Keratinocyte (primary cell): ENCODE results near the gene ARHGEF38. TPM values are rescaled to one million over a fixed set of nuclear protein-coding genes. Genes with fewer than 3 reads are reported as not detected.

ENCODE experiments used
- DNase-seq: peaks from one replicate; pipeline ENCODE4 v3.0.0-alpha.2; 2011; ENCODE audit warnings: low read depth, missing footprints, low spot score
- FAIRE-seq: peaks from 2 replicates; lab custom pipeline; 2011; peaks lifted over from hg19 to GRCh38; lab: Jason Lieb, UNC
- H2AFZ ChIP-seq: 2 replicates; pipeline ENCODE4 v1.6.0; 2012; ENCODE audit warnings: low read length, control low read depth, inconsistent platforms; ENCODE audit not compliant: control insufficient read depth
- H3K27ac ChIP-seq: 2 replicates; pipeline ENCODE4 v1.5.1; 2011; ENCODE audit warnings: low read length; ENCODE audit not compliant: control insufficient read depth, insufficient read depth
- H3K27me3 ChIP-seq: 3 replicates; pipeline ENCODE4 v1.6.0; 2011; ENCODE audit warnings: low read length; ENCODE audit not compliant: control insufficient read depth, insufficient read depth; ENCODE audit errors: extremely low read depth
- H3K36me3 ChIP-seq, 2 experiments: 2 replicates in 1 of 2; 3 replicates in 1 of 2; pipeline ENCODE4 v1.5.1; 2011; ENCODE audit warnings: low read length in 2 of 2, mild to moderate bottlenecking in 1 of 2; ENCODE audit not compliant: control insufficient read depth in 2 of 2, insufficient read depth in 2 of 2; ENCODE audit errors: extremely low read depth in 1 of 2
- H3K4me1 ChIP-seq: 3 replicates; pipeline ENCODE4 v1.5.1; 2011; ENCODE audit warnings: low read length; ENCODE audit not compliant: control insufficient read depth, insufficient read depth; ENCODE audit errors: extremely low read depth
- H3K4me2 ChIP-seq: 3 replicates; pipeline ENCODE4 v1.6.0; 2011; ENCODE audit warnings: low read depth, low read length; ENCODE audit not compliant: control insufficient read depth, insufficient read depth; ENCODE audit errors: extremely low read depth
- H3K4me3 ChIP-seq, 3 experiments: fragments of 200-600 bp in 1 of 3; sonication (generic) in 1 of 3; 2 replicates in 2 of 3; 3 replicates in 1 of 3; pipeline ENCODE4 v1.5.1; 2011 to 2016; ENCODE audit warnings: low read length in 3 of 3, mild to moderate bottlenecking in 3 of 3, control low read depth in 2 of 3, inconsistent platforms in 1 of 3, low read depth in 1 of 3, mixed read lengths in 1 of 3, mixed run types in 1 of 3, moderate library complexity in 1 of 3; ENCODE audit not compliant: control insufficient read depth in 2 of 3, insufficient read depth in 2 of 3; ENCODE audit errors: extremely low read depth in 1 of 3
- H3K79me2 ChIP-seq: 2 replicates; pipeline ENCODE4 v1.6.0; 2012; ENCODE audit warnings: low read length; ENCODE audit not compliant: control insufficient read depth, insufficient read depth
- H3K9ac ChIP-seq: 3 replicates; pipeline ENCODE4 v1.6.0; 2011; ENCODE audit warnings: low read length; ENCODE audit not compliant: control insufficient read depth, insufficient read depth; ENCODE audit errors: extremely low read depth
- H3K9me1 ChIP-seq: 3 replicates; pipeline ENCODE4 v1.6.0; 2011; ENCODE audit warnings: low read length; ENCODE audit not compliant: control insufficient read depth, insufficient read depth; ENCODE audit errors: extremely low read depth
- H3K9me3 ChIP-seq: 2 replicates; pipeline ENCODE4 v1.5.1; 2012; ENCODE audit warnings: low read depth, low read length; ENCODE audit not compliant: control insufficient read depth
- H4K20me1 ChIP-seq: 3 replicates; pipeline ENCODE4 v1.6.0; 2011; ENCODE audit warnings: low read length; ENCODE audit not compliant: control insufficient read depth, insufficient read depth; ENCODE audit errors: extremely low read depth
- EZH2 ChIP-seq: IDR thresholded peaks from one replicate; pipeline ENCODE4 v1.6.1; 2012; ENCODE audit warnings: inconsistent platforms, mild to moderate bottlenecking, low read length, moderate library complexity
- dilution Hi-C: fragments of 300-500 bp; cut with MboI; formaldehyde crosslinking; loops from one replicate; pipeline ENCODE4 v1.7.0; 2020; ENCODE audit warnings: low sequenced_read_pairs; ENCODE audit not compliant: extremely low pct_ligation_motif_present
- polyA plus RNA-seq, 5 experiments: library from polyadenylated mRNA; depleted of rRNA in 3 of 5; stranded (reverse) in 3 of 5; stranded (forward) in 1 of 5; unstranded in 1 of 5; fragments of >200 nt; gene quantifications; 1 replicate in 1 of 5; 2 replicates in 3 of 5; 3 replicates in 1 of 5; pipeline versions ENCODE4 v1.2.1 to v1.2.3, GENCODE V29; 2011 to 2012; ENCODE audit warnings: missing spikeins in 2 of 5, low read depth in 1 of 5, low replicate concordance in 1 of 5
- TF ChIP-seq, protein P1 (sequence below), 3 experiments: IDR thresholded peaks in 1 of 3; conservative IDR thresholded peaks in 1 of 3; optimal IDR thresholded peaks in 1 of 3; 2 replicates in 2 of 3; 3 replicates in 1 of 3; pipeline versions ENCODE3 to v1.5.1; 2011; ENCODE audit warnings: low read length in 3 of 3, mild to moderate bottlenecking in 3 of 3, moderate library complexity in 2 of 3, control low read depth in 1 of 3, inconsistent platforms in 1 of 3; ENCODE audit not compliant: insufficient read depth in 2 of 3; ENCODE audit errors: extremely low read depth in 1 of 3

Gene ARHGEF38
- polyA plus RNA-seq, 1 donor (not counting 4 experiments of a cell fraction or from before 2014, with no cell fraction given), result 0.09 TPM

DNA sequence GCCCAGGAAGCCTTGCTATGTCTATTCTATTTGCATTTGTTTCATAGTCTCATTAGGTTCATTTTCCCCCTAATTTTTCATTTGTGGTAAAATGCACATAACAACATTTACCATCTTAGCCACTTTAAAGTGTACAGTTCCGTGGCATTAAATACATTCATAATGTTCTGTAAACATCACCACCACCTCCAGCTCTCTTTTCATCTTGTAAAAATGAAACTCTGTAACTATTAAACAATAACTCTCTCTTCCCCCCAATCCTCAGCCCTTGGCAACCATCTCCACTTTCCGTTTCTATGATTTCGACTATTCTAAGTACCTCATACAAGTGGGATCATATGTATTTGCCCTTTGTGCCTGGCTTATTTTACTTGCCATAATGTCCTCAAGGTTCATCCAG lies 19.9 kb downstream of the ARHGEF38 start:
- no peaks in the 10 kb centered on the region for H3K9me3 ChIP-seq
- no peak overlapping the region for H3K9ac ChIP-seq
- peaks cover 10% of the 10 kb centered on the region for H3K4me1 ChIP-seq
- H2AFZ ChIP-seq, result no peak overlapping the region
- no peak overlapping the region for H3K4me3 ChIP-seq
- no peak for TF ChIP-seq EZH2
- TF ChIP-seq, protein P1, sequence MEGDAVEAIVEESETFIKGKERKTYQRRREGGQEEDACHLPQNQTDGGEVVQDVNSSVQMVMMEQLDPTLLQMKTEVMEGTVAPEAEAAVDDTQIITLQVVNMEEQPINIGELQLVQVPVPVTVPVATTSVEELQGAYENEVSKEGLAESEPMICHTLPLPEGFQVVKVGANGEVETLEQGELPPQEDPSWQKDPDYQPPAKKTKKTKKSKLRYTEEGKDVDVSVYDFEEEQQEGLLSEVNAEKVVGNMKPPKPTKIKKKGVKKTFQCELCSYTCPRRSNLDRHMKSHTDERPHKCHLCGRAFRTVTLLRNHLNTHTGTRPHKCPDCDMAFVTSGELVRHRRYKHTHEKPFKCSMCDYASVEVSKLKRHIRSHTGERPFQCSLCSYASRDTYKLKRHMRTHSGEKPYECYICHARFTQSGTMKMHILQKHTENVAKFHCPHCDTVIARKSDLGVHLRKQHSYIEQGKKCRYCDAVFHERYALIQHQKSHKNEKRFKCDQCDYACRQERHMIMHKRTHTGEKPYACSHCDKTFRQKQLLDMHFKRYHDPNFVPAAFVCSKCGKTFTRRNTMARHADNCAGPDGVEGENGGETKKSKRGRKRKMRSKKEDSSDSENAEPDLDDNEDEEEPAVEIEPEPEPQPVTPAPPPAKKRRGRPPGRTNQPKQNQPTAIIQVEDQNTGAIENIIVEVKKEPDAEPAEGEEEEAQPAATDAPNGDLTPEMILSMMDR (optimal IDR thresholded peaks at IDR 0.05 in 1 of 3, IDR thresholded peaks at IDR 0.05 in 1 of 3, conservative IDR thresholded peaks at IDR 0.05 in 1 of 3; ENCODE audit: extremely low read depth in 1 of 3, insufficient read depth in 2 of 3, low read length in 3 of 3), result no peak
- no peaks in the 10 kb centered on the region for H3K79me2 ChIP-seq
- H4K20me1 ChIP-seq, result no peaks in the 10 kb centered on the region
- dilution Hi-C loops, result no loop called here
- no peak overlapping the region for H3K4me2 ChIP-seq
- DNase-seq (no peak), FAIRE-seq (no peak)
- no peak overlapping the region for H3K27ac ChIP-seq
- no peaks in the 10 kb centered on the region for H3K27me3 ChIP-seq
- no peaks in the 10 kb centered on the region for H3K36me3 ChIP-seq
- no peaks in the 10 kb centered on the region for H3K9me1 ChIP-seq

DNA sequence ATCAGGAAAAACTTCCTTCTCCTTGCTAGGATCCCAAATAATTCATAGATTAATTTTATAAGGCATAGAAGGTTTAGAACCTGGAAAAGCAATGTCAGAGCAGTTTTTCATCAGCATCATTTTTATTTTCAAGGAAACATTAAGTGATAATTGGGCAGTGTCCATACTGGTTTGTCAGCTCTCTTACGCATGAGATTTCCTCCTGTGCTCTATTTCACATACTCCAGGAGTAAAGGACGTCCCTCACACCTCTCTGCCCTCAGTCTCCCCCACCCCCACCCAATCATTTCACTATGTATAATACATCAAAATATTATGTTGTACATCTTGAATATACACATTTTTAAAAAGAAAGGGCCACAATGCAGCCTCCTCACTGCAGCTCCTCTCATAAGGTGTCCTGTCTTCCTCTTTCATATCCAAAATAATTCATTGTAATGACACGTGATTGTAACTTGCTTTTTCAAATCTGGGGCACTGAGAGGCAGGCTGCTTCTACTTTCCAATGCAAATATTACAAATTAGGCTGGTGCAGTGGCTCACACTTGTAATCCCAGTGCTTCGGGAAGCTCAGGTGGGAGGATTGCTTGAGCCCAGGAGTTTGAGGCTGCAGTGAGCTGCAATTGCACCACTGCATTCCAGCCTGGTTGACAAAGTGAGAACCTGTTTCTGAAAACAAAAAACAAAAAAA lies 34.4 kb downstream of the ARHGEF38 start:
- H4K20me1 ChIP-seq, result no peaks in the 10 kb centered on the region
- no peaks in the 10 kb centered on the region for H3K27me3 ChIP-seq
- H3K79me2 ChIP-seq, result no peaks in the 10 kb centered on the region
- no peak overlapping the region for H3K4me3 ChIP-seq
- FAIRE-seq (no peak), DNase-seq (no peak)
- no peaks in the 10 kb centered on the region for H3K9me3 ChIP-seq
- H3K9me1 ChIP-seq, result no peaks in the 10 kb centered on the region
- no peak overlapping the region for H3K27ac ChIP-seq
- no peak overlapping the region for H2AFZ ChIP-seq
- dilution Hi-C loops, result no loop called here
- H3K9ac ChIP-seq, result no peak overlapping the region
- no peaks in the 10 kb centered on the region for H3K36me3 ChIP-seq
- TF ChIP-seq, protein P1 (optimal IDR thresholded peaks at IDR 0.05 in 1 of 3, IDR thresholded peaks at IDR 0.05 in 1 of 3, conservative IDR thresholded peaks at IDR 0.05 in 1 of 3; ENCODE audit: extremely low read depth in 1 of 3, insufficient read depth in 2 of 3, low read length in 3 of 3), result no peak
- no peak for TF ChIP-seq EZH2
- H3K4me2 ChIP-seq, result no peak overlapping the region
- no peaks in the 10 kb centered on the region for H3K4me1 ChIP-seq
